HS-27A (cell line): Measurements from ENCODE around the gene PHF10.
A peak's percentile ranks its signal among the peaks of the same experiment; 100 is the strongest.
"Not testable (repeated sequence)": the region's sequence is repeated elsewhere in the genome, so short reads cannot be mapped to it uniquely, and the experiment has no call there.

ENCODE experiments used
- DNase-seq: peaks from one replicate; pipeline ENCODE4 v3.0.0-alpha.2; 2012; ENCODE audit warnings: low read depth, missing footprints

The PHF10 gene

GRCh38 chr6:169724494-169725124 lies at the start of gene PHF10:
Gene PHF10 (minus strand): TSS chr6:169724500. CDS start chr6:169723931, 569 bp downstream.
- no peak for DNase-seq

GRCh38 chr6:169766921-169767736 lies 42.8 kb upstream of the PHF10 start:
- no peak for DNase-seq

- no peak for DNase-seq
These were observed 41.9 kb upstream of the PHF10 start for GRCh38 chr6:169766232-169766631.

GRCh38 chr6:169765789-169766188 lies 41.5 kb upstream of the PHF10 start:
- not testable (repeated sequence) for DNase-seq

GRCh38 chr6:169763881-169764280 lies 39.6 kb upstream of the PHF10 start:
- DNase-seq: no peak

GRCh38 chr6:169763308-169763707 lies 39.0 kb upstream of the PHF10 start:
- no peak for DNase-seq

- DNase-seq: no peak
These were observed 30.9 kb upstream of the PHF10 start for GRCh38 chr6:169755162-169755561.

GRCh38 chr6:169752074-169752623 lies 27.8 kb upstream of the PHF10 start:
- DNase-seq: peak; percentile 8

- peak; percentile 90 for DNase-seq
These were observed 27.2 kb upstream of the PHF10 start, which contains the start of the genes DYNLT2 and ERMARD for GRCh38 chr6:169751242-169752073. Gene DYNLT2 (minus strand): TSS chr6:169751572. CDS start chr6:169751458, 114 bp downstream. Gene ERMARD (plus strand): TSS chr6:169751622. CDS start chr6:169751658, 36 bp downstream.

GRCh38 chr6:169746556-169746955 lies 22.3 kb upstream of the PHF10 start:
- DNase-seq: no peak

- DNase-seq: no peak
These were observed 21.1 kb upstream of the PHF10 start for GRCh38 chr6:169745405-169745804.

- DNase-seq: no peak
These were observed 17.0 kb upstream of the PHF10 start for GRCh38 chr6:169741344-169741743.

- DNase-seq: no peak
These were observed 14.8 kb upstream of the PHF10 start for GRCh38 chr6:169738976-169739529.

- no peak for DNase-seq
These were observed 14.1 kb upstream of the PHF10 start for GRCh38 chr6:169738204-169738975.

- DNase-seq: no peak
These were observed 5.7 kb upstream of the PHF10 start for GRCh38 chr6:169729961-169730360.

GRCh38 chr6:169726963-169727362 lies 2.7 kb upstream of the PHF10 start:
- DNase-seq: no peak

- no peak for DNase-seq
These were observed 1.7 kb upstream of the PHF10 start for GRCh38 chr6:169726049-169726400.

- DNase-seq: no peak
These were observed 1.1 kb upstream of the PHF10 start for GRCh38 chr6:169725125-169726048.

GRCh38 chr6:169723991-169724493 lies 258 bp downstream of the PHF10 start:
- no peak for DNase-seq
